C4-2B (cell line): ENCODE measurements around the gene PRPF6.

Experiments used
- ZFX ChIP-seq: fragments of 450-650 bp; IDR thresholded peaks from 2 replicates; pipeline ENCODE4 v1.6.1; 2017
- TF ChIP-seq, protein P1 (sequence below): fragments of 450-650 bp; conservative IDR thresholded peaks from 2 replicates; pipeline ENCODE4 v1.5.1; 2017; ENCODE audit warnings: mild to moderate bottlenecking

GRCh38 chr20:64035933-64036345 is 55.0 kb downstream of the PRPF6 start, which contains the start of gene C20orf204:
- TF ChIP-seq, protein P1, sequence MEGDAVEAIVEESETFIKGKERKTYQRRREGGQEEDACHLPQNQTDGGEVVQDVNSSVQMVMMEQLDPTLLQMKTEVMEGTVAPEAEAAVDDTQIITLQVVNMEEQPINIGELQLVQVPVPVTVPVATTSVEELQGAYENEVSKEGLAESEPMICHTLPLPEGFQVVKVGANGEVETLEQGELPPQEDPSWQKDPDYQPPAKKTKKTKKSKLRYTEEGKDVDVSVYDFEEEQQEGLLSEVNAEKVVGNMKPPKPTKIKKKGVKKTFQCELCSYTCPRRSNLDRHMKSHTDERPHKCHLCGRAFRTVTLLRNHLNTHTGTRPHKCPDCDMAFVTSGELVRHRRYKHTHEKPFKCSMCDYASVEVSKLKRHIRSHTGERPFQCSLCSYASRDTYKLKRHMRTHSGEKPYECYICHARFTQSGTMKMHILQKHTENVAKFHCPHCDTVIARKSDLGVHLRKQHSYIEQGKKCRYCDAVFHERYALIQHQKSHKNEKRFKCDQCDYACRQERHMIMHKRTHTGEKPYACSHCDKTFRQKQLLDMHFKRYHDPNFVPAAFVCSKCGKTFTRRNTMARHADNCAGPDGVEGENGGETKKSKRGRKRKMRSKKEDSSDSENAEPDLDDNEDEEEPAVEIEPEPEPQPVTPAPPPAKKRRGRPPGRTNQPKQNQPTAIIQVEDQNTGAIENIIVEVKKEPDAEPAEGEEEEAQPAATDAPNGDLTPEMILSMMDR: no peak
- TF ChIP-seq ZFX: no peak
